ENCODE measurements around the gene PDIK1L. TPM values are rescaled to one million over a fixed set of nuclear protein-coding genes. Genes with fewer than 3 reads are reported as not detected.

The PDIK1L gene
- total and polyA plus RNA-seq, 2 of the 8 experiments (the other 6 are each of a cell fraction or from before 2014, with no cell fraction given): 0.95 to 4.5 TPM

GRCh38 chr1:26102526-26102925 lies 9.1 kb upstream of the PDIK1L start:
- Histone ChIP-seq H3K23ac (ENCODE audit: insufficient read length) (no peak overlapping the region), H4K8ac (ENCODE audit: extremely low read depth, insufficient read depth, low read length) (no peak overlapping the region), H2BK15ac (ENCODE audit: low read length) (no peak overlapping the region), H2BK120ac (replicated peaks; ENCODE audit: low read depth, low read length) (no peak overlapping the region), H3K14ac (ENCODE audit: insufficient read length) (no peak overlapping the region), H3K79me1 (ENCODE audit: low read depth, low read length) (no peaks in the 10 kb centered on the region), H3K23me2 (ENCODE audit: low read depth, low read length) (no peaks in the 10 kb centered on the region), H2BK12ac (ENCODE audit: low read depth, low read length) (no peak overlapping the region), H2BK20ac (ENCODE audit: low read length) (no peak overlapping the region), H3K27me3 (replicated peaks in 1 of 4; ENCODE audit: control insufficient read depth in 3 of 4, extremely low read depth in 1 of 4, insufficient read depth in 3 of 4, low read length in 3 of 4) (no peaks in the 10 kb centered on the region; a peak in 2 of 7 replicates), H3K9ac (replicated peaks in 1 of 4; ENCODE audit: extremely low read depth in 1 of 4, low read depth in 3 of 4, low read length in 3 of 4) (no peak overlapping the region), H4K20me1 (replicated peaks in 1 of 2; ENCODE audit: control insufficient read depth in 1 of 2, insufficient read depth in 2 of 2, low read length in 2 of 2) (no peaks in the 10 kb centered on the region), H3K18ac (ENCODE audit: extremely low read depth, low read length) (no peak overlapping the region), H4K5ac (ENCODE audit: insufficient read length, low read depth, low read length) (no peak overlapping the region), H3K4me2 (ENCODE audit: insufficient read depth in 1 of 2, low read depth in 2 of 2, low read length in 2 of 2) (no peak overlapping the region), H3K4me1 (replicated peaks in 1 of 4; ENCODE audit: control insufficient read depth in 3 of 4, insufficient read depth in 4 of 4, low read length in 3 of 4) (no peaks in the 10 kb centered on the region), H2AK5ac (ENCODE audit: low read depth, low read length) (no peak overlapping the region), H3K9me3 (ENCODE audit: insufficient read depth in 2 of 2, low read depth in 1 of 2, low read length in 1 of 2) (no peaks in the 10 kb centered on the region), H3K36me3 (ENCODE audit: control insufficient read depth in 2 of 4, insufficient read depth in 4 of 4, low read length in 3 of 4) (no peaks in the 10 kb centered on the region), H2BK5ac (ENCODE audit: low read depth, low read length) (no peak overlapping the region), H3K79me2 (ENCODE audit: control insufficient read depth in 1 of 2, insufficient read depth in 2 of 2, low read length in 2 of 2) (no peaks in the 10 kb centered on the region), H4K91ac (replicated peaks; ENCODE audit: insufficient read length, low read length) (no peak overlapping the region), H3K4ac (replicated peaks; ENCODE audit: insufficient read length, low read depth, low read length) (no peak overlapping the region), H2AFZ (ENCODE audit: low read length) (no peak overlapping the region), H3K27ac (ENCODE audit: low read depth, low read length) (no peak overlapping the region), H3K56ac (replicated peaks; ENCODE audit: insufficient read length, low read depth, low read length) (no peak overlapping the region), H3K4me3 (ENCODE audit: extremely low read depth in 1 of 4, insufficient read depth in 2 of 4, low read depth in 3 of 4, low read length in 4 of 4) (no peak overlapping the region)
- CTCF ChIA-PET (ENCODE audit: partially characterized antibody): interaction anchor here (0.6 to 11.4 kb wide), 18 partner anchors 12 to 219 kb away, joined by 3 to 154 read pairs (median 4); partner anchors contain the start of genes C1orf232, SLC30A2 and ZNF593
- WGBS, 2 experiments (ENCODE audit: extremely low coverage in 1 of 2, insufficient coverage in 1 of 2, insufficient read length in 1 of 2, insufficient replicate concordance in 2 of 2, low coverage in 1 of 2, low lambda C conversion rate in 2 of 2, missing lambda C conversion rate in 1 of 2): 91% methylated on average over 2 of the region's 2 CpGs; no CpG with 5 or more reads in 1 of the 2 experiments
- DNase-seq (ENCODE audit: low read depth in 1 of 2, low spot score in 2 of 2) (no peak), FAIRE-seq (no peak)
- POLR2A ChIA-PET (ENCODE audit: partially characterized antibody): interaction anchor here (1.3 kb wide), 1 partner anchor 48 kb away, joined by 3 read pairs; no protein-coding TSS in a partner anchor
- no peak for TF ChIP-seq RBBP5 (IDR thresholded peaks at IDR 0.05; ENCODE audit: borderline replicate concordance, low read depth, low read length)
- no peak for TF ChIP-seq JUND (IDR thresholded peaks at IDR 0.05; ENCODE audit: low read length)
- no peak for TF ChIP-seq GABPA (IDR thresholded peaks at IDR 0.05; ENCODE audit: borderline replicate concordance, insufficient read depth, low read length)
- no peak for TF ChIP-seq CTCF (IDR thresholded peaks at IDR 0.05; ENCODE audit: control extremely low read depth in 1 of 3, insufficient read depth in 1 of 3, low read depth in 1 of 3, low read length in 3 of 3)
- no peak for TF ChIP-seq RXRA (IDR thresholded peaks at IDR 0.05; ENCODE audit: insufficient read depth, low read depth, low read length)
- no peak for TF ChIP-seq SRF (IDR thresholded peaks at IDR 0.05; ENCODE audit: low read depth, low read length)
- TF ChIP-seq ATF3 (IDR thresholded peaks at IDR 0.05; ENCODE audit: insufficient read depth, low read depth, low read length): no peak
- no peak for TF ChIP-seq ASH2L (IDR thresholded peaks at IDR 0.05; ENCODE audit: low read length)
- TF ChIP-seq EGR1 (IDR thresholded peaks at IDR 0.05; ENCODE audit: borderline replicate concordance, low read depth, low read length): no peak
- no peak for TF ChIP-seq NRF1 (IDR thresholded peaks at IDR 0.05; ENCODE audit: low read depth, low read length)
- no peak for TF ChIP-seq ZNF274 (IDR thresholded peaks at IDR 0.05; ENCODE audit: borderline replicate concordance, extremely low read depth, low read length)
